Fibroblast of skin of back (primary cell): ENCODE results near the gene C2orf69.

Source experiments
- DNase-seq: peaks from one replicate; pipeline ENCODE4 v3.0.0-alpha.2; 2013

C2orf69 gene

DNA sequence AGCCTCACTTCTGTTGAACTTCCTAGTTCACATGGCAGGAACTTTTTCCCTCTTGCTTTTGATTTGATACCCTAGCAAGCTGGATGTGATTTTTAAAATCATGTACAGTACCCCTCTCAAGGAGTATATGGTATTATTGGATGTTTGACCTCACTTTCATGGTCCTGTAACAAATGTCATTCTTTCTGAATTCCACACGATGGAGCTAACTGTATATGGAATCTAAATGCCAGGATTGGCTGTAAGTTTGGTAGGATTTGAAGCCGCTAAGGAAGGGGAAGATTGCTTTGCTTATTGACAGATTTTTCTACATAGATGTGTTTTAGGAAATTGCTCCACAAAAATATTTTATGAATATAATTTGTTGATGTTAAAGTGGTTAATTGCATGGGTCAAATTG is 62.6 kb downstream of the C2orf69 start:
- peak; percentile 57 for DNase-seq

DNA sequence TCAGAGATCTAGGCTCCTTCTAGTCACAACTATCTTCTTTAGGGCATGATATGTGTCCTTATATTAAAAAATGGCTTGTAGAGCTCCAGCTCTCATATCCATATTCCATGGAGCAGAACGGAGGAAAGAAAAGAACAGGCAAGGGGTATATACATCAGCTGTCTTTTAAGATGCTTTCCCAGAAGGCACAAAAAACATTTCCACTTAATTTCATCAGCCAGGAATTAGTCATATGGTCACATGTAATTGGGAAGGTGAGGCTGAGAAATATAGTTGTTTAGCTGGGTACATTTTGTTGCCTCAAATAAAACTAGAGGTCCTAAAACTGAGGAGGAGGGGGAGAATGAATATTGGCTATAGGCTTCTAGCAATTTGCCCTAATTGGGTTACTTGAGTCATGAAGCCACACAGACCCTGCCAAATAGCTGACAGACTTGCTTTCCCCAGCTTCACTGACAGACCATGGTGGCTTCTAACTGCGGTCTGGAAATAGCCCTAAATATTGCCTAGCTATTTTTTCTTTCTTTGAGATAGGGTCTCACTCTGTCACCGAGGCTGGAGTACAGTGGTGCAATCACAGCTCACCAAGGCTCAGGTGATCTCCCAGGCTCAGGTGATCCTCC is 64.3 kb downstream of the C2orf69 start:
- DNase-seq = peak; percentile 59
